ENCODE measurements around the gene FAM174B.

Gene FAM174B

DNA sequence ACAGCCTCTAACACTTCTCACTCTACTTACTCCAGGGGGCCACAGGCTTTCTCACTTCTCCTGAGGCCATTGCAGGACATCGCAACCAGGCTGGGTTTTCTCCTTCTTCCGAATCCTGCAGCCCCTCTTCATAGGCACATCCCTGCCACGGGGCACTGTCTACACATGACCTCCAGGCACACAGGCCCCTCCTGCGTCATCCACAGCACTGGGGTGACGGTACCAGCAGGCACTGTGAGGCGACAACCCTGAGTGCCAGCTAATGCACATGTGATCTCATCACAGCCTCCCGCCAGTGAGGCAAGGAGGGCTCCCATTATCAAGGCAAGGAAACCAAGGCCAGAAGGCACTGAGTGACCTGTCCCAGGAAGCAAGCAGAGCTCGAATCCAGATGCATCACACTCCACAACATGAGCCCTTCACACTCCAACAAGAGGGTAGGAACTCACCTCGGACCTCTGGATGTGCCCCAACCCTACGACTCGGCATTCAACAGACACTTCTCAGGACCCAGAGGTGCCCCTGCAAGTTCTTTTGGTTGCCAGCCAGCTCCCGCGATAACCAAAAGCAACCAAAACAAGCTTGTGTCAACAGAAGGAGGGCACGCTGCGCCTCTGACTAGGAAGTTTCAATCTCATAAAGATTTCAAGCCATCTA is 16.7 kb downstream of the FAM174B start:
- DNase-seq: no peak

DNA sequence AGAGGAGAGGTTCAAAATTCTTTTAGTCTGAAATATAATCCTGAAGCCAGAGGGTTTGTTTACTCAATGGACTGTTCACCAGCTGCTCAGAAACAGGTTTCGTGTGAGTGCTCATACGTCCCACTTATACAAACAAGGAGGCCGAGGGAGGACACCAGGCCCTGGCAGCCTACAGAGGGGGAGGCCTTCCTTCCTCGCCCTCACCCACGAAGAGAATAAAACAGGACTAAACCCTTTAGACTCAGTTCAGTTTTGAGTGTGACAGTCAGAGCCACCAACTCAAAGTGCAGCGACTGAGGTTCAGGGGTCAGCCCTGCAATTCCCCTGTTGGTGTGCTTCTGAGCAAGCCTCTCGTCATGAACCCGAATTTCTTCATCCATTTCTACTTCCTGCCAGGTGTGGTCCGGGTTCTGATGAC is 17.3 kb downstream of the FAM174B start:
- DNase-seq: peak; percentile 25

DNA sequence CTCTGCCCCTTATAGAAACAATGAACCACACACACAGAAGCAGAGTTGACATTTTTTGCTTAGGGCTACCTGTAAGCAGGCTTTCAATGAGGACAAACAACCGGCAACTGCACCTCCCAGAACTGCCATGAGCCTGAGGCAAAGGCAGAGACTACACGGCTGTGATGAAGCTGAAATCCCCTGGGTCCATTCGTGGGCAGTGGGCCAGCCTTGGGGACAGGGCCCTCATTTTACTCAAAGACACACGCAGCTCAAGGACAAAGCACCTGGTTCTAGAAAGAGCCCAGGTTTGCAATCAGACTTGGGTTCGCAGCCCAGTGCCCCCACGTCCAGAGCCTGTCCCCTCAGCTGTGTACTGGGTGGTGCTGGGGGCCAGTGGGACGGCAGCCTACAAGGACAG is 17.9 kb downstream of the FAM174B start:
- DNase-seq: peak; percentile 38

GRCh38 chr15:92636908-92637481 is 18.6 kb downstream of the FAM174B start:
- no peak for DNase-seq

- no peak for DNase-seq
These were observed 19.1 kb downstream of the FAM174B start for GRCh38 chr15:92636401-92636907.

GRCh38 chr15:92634671-92635201 is 20.8 kb downstream of the FAM174B start:
- peak; percentile 64 for DNase-seq

DNA sequence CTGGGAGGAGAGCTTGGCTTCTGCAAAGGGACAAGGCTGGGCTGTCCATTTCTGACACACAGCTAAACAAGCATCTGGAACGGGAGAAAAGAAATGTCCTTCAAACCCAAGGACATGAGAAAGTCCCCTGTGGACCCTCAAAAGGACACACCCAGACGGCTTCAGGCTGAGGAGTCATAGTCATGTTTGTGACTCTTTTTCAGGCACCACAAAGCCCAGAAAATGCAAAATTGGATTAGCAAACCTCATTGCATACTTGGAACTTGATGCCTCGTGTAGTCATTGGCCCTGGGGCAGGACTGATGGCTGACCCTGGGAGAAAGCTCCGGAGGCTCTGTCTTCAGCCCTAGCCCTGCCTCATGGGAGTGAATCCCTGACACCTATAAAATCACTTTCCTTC is 21.5 kb downstream of the FAM174B start:
- DNase-seq: no peak

- DNase-seq: no peak
These were observed 22.2 kb downstream of the FAM174B start for GRCh38 chr15:92633418-92633817.

DNA sequence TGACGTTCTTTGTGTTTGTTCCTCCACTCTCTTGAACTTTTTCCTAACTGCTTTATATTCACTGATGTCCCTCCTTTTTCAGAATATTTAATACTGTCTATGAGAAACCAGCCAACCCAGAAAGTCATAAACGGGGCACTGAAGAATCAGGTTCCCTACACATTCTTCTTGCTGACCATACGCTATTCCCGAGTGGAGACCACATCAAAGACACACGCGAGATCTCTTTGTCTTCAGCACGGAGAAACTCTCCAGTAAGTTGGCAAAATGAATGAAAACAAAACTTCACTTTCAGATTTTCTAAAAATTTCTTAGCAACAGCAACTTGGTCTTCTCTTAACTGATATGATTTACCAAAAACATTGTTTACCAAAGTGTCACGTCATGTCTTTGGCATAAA is 22.6 kb downstream of the FAM174B start:
- DNase-seq: no peak

DNA sequence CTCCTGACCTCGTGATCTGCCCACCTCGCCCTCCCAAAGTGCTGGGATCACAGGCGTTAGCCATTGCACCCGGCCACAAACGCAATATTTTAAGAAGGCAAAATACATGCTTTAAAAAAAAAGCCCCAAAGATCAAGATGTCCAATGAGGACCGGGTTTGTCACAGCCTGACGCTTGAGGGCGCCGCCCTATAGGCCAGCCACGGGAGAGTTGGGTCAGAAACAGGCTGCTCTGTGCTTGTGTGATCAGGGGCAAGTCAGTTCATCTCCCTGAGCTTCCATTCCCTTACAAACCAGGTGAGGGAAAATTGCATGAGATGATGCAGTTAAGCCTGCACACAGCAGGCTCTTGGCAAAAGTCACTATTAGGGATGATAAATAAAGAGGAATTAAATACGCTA is 23.9 kb downstream of the FAM174B start:
- DNase-seq: no peak

DNA sequence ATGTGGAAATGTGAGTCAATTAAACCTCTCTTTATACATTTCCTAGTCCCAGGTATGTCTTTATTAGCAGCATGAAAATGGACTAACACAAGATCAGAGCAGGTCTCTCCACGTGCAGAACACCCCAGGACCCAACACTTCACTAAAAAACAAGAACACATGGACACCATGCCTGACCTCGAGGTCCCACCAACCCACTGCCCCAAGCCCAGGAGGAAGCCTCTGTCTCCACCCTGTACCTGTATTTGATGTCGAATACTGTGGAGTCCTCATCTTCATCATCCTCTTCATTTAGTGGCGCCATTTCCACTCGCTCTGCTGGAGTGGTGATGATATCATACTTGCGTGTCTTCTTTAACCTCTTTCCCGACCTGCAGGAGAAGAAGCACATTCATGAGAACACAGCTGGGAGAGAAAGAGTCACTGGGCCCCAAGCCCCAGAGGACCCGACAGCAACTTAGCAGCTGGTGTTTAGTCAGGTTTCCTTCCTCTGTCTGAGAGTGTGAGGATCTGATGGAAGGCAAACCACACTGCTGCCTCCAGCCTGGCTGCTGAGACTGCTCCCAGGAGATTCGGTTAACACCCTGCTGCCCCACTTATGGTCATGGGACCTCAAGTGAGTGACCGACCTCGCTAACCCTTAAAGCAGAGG is 25.5 kb downstream of the FAM174B start:
- DNase-seq: no peak

GRCh38 chr15:92629276-92629974 is 26.1 kb downstream of the FAM174B start:
- no peak for DNase-seq

DNA sequence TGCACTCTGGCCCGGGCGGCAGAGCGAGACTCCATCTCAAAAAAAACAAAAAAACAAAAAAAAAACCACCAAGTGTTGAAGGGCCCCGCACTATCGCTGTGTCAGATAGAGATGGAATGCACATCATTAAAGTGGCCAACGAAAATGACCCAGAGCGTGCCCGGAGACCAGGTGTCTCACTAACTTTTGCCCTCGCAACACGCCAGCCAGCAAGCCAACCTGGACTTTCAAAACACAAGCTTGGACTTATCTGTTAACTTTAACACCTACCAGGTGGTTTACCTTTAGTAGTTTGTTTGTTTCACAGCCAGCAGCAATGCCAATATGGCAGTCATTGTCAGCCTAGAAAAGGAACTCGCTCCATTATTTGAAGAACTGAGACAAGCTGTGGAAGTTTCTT is 28.6 kb downstream of the FAM174B start:
- no peak for DNase-seq

DNA sequence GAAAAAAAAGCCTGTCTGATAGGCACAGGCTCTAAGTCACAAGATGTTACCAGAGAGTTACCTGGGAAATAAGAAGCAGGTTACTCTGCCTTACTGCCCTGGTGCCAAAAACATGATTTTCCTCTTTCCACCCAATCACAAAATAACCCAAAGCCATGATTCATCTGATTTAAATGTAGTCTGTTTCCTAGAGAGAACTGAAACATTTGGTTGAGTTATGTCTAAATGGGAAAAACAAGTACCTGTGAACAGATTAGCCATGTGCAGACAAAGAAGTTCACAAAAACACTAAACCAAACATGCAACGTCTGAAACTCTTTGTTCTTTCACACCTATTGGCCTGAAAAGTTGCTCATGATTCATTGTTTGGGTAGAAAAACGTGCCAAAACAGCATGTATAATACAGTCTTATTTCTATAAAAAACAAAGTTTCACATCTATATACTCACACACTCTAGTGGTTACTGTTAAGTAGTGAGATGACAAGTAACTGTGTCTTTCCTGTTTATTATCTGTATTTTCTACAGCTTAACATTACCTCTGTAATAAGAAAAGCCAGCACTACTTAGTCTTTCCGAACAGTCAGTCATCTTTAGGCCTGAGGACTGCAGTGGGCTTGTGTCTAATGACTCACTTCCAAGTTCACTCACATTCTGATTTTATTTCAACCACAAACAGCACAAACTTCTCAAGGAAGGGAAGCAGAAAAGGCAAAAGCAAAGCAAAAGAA is 30.2 kb downstream of the FAM174B start:
- DNase-seq: peak; percentile 27

- DNase-seq: peak; percentile 79
These were observed 31.1 kb downstream of the FAM174B start for GRCh38 chr15:92624401-92624991.

DNA sequence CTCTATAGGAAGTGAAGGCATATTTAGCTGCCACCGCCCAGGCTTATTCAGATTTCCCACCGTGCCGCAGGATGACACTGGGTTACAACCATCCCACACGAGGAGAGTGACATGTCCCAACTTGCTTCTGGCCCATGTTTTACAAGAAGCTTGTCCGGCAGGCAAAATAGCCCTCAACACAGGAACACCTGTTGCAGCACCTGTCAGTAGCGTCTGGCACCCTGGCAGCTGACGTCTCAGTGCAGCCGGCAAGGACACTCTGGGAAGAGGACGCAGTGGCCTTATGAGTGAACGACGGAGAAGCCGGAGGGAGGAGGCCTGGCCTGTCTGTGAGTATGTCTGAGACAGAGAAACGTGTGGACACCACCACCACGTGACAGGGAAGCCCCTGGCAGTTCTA is 32.1 kb downstream of the FAM174B start:
- peak; percentile 57 for DNase-seq

GRCh38 chr15:92621972-92622533 is 33.5 kb downstream of the FAM174B start:
- DNase-seq: no peak

- no peak for DNase-seq
These were observed 34.6 kb downstream of the FAM174B start for GRCh38 chr15:92620991-92621390.

DNA sequence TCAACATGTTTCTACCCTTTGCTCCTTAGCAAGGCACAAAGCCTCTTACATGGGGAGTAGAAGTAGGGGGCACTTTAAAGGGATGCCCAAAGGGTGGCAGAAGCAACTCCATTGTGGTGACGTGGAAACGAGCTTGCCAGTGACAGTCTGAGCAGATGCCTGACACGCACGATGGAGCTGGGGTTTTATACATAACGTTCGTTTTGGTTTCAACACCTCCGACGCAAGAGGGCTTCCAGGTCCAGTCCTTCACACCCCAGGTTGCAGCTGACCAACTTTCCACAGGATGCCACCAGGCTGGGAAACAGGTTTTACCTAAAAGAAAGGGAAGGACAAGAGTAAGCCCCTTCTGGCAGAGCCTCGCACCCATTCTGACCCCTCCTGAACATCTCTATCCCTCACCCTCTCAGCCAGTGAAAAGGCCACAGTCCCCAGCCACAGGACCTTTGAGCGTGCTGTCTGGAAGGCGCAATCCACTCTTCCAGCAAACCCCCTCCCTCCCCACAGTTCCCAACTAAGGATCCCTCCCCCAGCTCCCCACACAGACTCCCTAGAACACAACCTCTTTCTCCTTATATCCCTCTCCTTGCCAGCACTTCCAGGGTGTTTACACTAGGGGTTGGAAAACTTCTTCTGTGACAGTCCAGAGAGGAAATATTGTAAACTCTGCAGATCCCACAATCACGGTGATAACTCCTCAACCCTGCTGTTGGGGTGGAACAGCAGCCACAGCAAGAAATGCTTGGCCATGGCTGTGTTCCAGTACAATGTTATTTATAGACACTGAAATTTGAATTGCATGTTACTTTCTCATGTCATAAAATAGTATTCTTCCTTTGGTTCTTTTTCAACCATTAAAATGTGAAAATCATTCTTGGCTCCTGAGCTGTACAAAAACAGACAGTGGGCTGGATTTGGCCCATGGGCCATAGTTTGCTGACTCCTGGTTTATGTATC is 36.2 kb downstream of the FAM174B start:
- peak; percentile 35 for DNase-seq
